ENCODE measurements around the gene CORO7.

Gene CORO7

GRCh38 chr16:4307215-4308037 lies 109.0 kb downstream of the CORO7 start:
- no peaks in the 10 kb centered on the region for H4K20me1 ChIP-seq (ENCODE audit: insufficient read depth, low read length)
- H3K27me3 ChIP-seq (ENCODE audit: low read depth, low read length): no peaks in the 10 kb centered on the region
- H2AFZ ChIP-seq (ENCODE audit: low read depth, low read length): peak overlapping the region; percentile 4
- TF ChIP-seq CTCF (IDR thresholded peaks at IDR 0.05; ENCODE audit: low read depth, low read length): no peak
- no peak for TF ChIP-seq EZH2phosphoT487 (IDR thresholded peaks at IDR 0.05; ENCODE audit: low read depth)
- no peaks in the 10 kb centered on the region for H3K9me3 ChIP-seq (ENCODE audit: insufficient read depth, low read length)
- peaks cover 19% of the 10 kb centered on the region for H3K79me2 ChIP-seq (ENCODE audit: low read length)
- peak overlapping the region; percentile 96 for H3K4me2 ChIP-seq (ENCODE audit: low read length)
- H3K36me3 ChIP-seq (replicated peaks; ENCODE audit: low read depth, low read length): peaks cover 9% of the 10 kb centered on the region
- peak overlapping the region; percentile 63 for H3K27ac ChIP-seq (ENCODE audit: low read length)
- H3K4me3 ChIP-seq (ENCODE audit: low read length): peak overlapping the region; percentile 90
- peak overlapping the region; percentile 81 for H3K9ac ChIP-seq (ENCODE audit: low read length)
- H3K4me1 ChIP-seq (ENCODE audit: low read length): peaks cover 29% of the 10 kb centered on the region

- Histone ChIP-seq H3K4me1 (ENCODE audit: low read length) (peaks cover 29% of the 10 kb centered on the region), H3K4me3 (ENCODE audit: low read length) (peak overlapping the region; percentile 90), H3K79me2 (ENCODE audit: low read length) (peaks cover 19% of the 10 kb centered on the region), H3K36me3 (replicated peaks; ENCODE audit: low read depth, low read length) (peaks cover 11% of the 10 kb centered on the region), H3K27ac (ENCODE audit: low read length) (peak overlapping the region; percentile 53), H4K20me1 (ENCODE audit: insufficient read depth, low read length) (no peaks in the 10 kb centered on the region), H3K9ac (ENCODE audit: low read length) (peak overlapping the region; percentile 81), H3K4me2 (ENCODE audit: low read length) (peak overlapping the region; percentile 96), H2AFZ (ENCODE audit: low read depth, low read length) (no peak overlapping the region), H3K9me3 (ENCODE audit: insufficient read depth, low read length) (no peaks in the 10 kb centered on the region), H3K27me3 (ENCODE audit: low read depth, low read length) (no peaks in the 10 kb centered on the region)
- no peak for TF ChIP-seq EZH2phosphoT487 (IDR thresholded peaks at IDR 0.05; ENCODE audit: low read depth)
- TF ChIP-seq CTCF (IDR thresholded peaks at IDR 0.05; ENCODE audit: low read depth, low read length): no peak
These were observed 109.8 kb downstream of the CORO7 start for GRCh38 chr16:4306470-4307214.

Measured in OCI-LY3 (cell line).